Measurements from ENCODE around the gene ZSCAN5A.
"Not testable (repeated sequence)": the region's sequence is repeated elsewhere in the genome, so short reads cannot be mapped to it uniquely, and the experiment has no call there.

ZSCAN5A gene

DNA sequence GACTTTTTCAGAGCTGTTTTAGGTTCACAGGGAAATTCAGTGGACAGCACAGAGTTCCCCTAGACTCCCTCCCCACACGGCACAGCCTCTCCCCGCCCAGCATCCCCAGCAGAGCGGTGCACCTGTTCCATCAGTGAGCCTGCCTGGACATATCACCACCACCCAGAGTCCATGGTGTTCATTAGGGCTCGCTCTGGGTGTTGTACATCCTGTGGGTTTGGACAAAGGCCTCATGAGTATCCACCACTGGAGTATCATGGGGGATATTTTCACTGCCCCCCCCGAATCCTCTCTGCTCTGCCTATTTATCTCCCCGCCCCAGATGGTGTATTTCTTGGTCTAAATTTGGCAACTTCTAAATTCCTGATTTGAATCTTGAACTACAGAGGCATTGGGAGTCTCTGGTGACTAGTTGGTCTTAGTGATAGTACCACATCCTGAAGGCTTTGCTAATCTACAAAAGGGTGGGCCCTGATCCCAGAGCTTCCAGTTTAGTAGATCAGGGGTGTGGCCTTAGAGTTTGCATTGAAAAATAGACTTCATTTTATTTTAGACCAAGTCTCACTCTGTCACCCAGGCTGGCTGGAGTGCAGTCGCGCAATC lies 65.8 kb downstream of the ZSCAN5A start:
- H3K4ac ChIP-seq (ENCODE audit: low read depth in 1 of 2, low read length in 2 of 2); H3K4me2 ChIP-seq (ENCODE audit: low read length, poor library complexity, severe bottlenecking); H2AFZ ChIP-seq (ENCODE audit: low read depth, low read length); H3K9me3 ChIP-seq (ENCODE audit: control insufficient read depth, low read length); H3K18ac ChIP-seq (ENCODE audit: low read depth in 1 of 2, low read length in 2 of 2); DNase-seq; H3K27ac ChIP-seq (ENCODE audit: low read length, poor library complexity, severe bottlenecking); H2BK5ac ChIP-seq (ENCODE audit: low read depth, low read length, poor library complexity, severe bottlenecking); H3K4me1 ChIP-seq (ENCODE audit: control insufficient read depth, insufficient read depth, low read depth, low read length); H2BK15ac ChIP-seq (ENCODE audit: low read depth, poor library complexity, severe bottlenecking); H3K27me3 ChIP-seq (ENCODE audit: control insufficient read depth in 1 of 2, insufficient read depth in 1 of 2, low read length in 2 of 2); H3K4me3 ChIP-seq (ENCODE audit: insufficient read depth in 1 of 2, low read depth in 1 of 2, low read length in 2 of 2); H3K23ac ChIP-seq (ENCODE audit: low read length in 2 of 2); H3K36me3 ChIP-seq (ENCODE audit: control insufficient read depth in 1 of 2, insufficient read depth in 2 of 2, low read depth in 1 of 2, low read length in 2 of 2); H2BK12ac ChIP-seq (ENCODE audit: low read length in 2 of 2); H3K14ac ChIP-seq (ENCODE audit: low read length in 2 of 2); H3K9ac ChIP-seq (ENCODE audit: low read length); H2BK120ac ChIP-seq (ENCODE audit: low read depth, low read length); H4K8ac ChIP-seq (ENCODE audit: low read length); H4K91ac ChIP-seq (ENCODE audit: low read length); H3K79me1 ChIP-seq (replicated peaks; ENCODE audit: low read length, poor library complexity, severe bottlenecking); H2AK5ac ChIP-seq (ENCODE audit: low read length, severe bottlenecking): not testable (repeated sequence)
- 88% methylated on average over 5 of the region's 8 CpGs for WGBS

- 54% methylated on average over 4 of the region's 4 CpGs for WGBS
Measured at GRCh38 chr19:56245764-56246163, 68.9 kb downstream of the ZSCAN5A start.

DNA sequence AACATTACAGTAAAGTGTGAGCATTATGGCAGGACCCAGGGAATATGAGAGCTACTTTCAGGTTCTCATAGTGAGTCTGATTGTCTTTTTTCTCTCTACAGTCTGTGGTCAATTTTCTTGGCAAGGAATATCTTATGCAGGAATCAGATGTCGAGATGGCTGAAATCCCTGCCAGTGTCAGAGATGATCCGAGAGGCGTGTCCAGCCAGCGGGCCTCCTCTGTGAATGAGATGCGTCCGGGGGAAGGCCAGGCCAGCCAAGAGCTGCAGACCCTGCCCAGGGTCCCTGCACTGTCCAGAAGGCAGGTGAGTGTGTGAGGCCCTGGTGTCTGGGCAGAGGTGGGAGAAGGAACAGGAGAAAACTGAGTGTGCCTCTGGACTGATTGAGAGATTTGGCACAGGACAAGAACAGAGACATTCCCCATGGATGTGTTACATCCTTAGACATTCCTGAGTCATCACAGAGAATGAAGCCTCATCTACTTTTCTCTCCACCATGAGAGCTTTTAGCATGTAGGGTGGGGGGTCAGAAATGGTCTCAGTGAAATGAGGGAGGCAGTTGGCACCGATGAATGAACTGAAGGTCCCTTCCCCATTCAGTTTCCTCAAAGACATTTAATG lies 69.4 kb downstream of the ZSCAN5A start:
- H3K9ac ChIP-seq (ENCODE audit: low read length), result peak overlapping the region; percentile 38
- DNase-seq, result no peak

More at GRCh38 chr19:56245764-56246163, 68.9 kb downstream of the ZSCAN5A start:
- not testable (repeated sequence) for H4K91ac ChIP-seq (ENCODE audit: low read length); H3K27ac ChIP-seq (ENCODE audit: low read length, poor library complexity, severe bottlenecking); H3K27me3 ChIP-seq (ENCODE audit: control insufficient read depth in 1 of 2, insufficient read depth in 1 of 2, low read length in 2 of 2); DNase-seq; H3K14ac ChIP-seq (ENCODE audit: low read length in 2 of 2); H4K8ac ChIP-seq (ENCODE audit: low read length); H3K18ac ChIP-seq (ENCODE audit: low read depth in 1 of 2, low read length in 2 of 2); H3K4me3 ChIP-seq (ENCODE audit: insufficient read depth in 1 of 2, low read depth in 1 of 2, low read length in 2 of 2); H2AK5ac ChIP-seq (ENCODE audit: low read length, severe bottlenecking); H2BK120ac ChIP-seq (ENCODE audit: low read depth, low read length); H3K79me1 ChIP-seq (replicated peaks; ENCODE audit: low read length, poor library complexity, severe bottlenecking); H2BK15ac ChIP-seq (ENCODE audit: low read depth, poor library complexity, severe bottlenecking); H3K4me1 ChIP-seq (ENCODE audit: control insufficient read depth, insufficient read depth, low read depth, low read length); H2BK5ac ChIP-seq (ENCODE audit: low read depth, low read length, poor library complexity, severe bottlenecking); H3K9ac ChIP-seq (ENCODE audit: low read length); H3K4ac ChIP-seq (ENCODE audit: low read depth in 1 of 2, low read length in 2 of 2); H3K23ac ChIP-seq (ENCODE audit: low read length in 2 of 2); H3K4me2 ChIP-seq (ENCODE audit: low read length, poor library complexity, severe bottlenecking); H3K9me3 ChIP-seq (ENCODE audit: control insufficient read depth, low read length); H3K36me3 ChIP-seq (ENCODE audit: control insufficient read depth in 1 of 2, insufficient read depth in 2 of 2, low read depth in 1 of 2, low read length in 2 of 2); H2BK12ac ChIP-seq (ENCODE audit: low read length in 2 of 2); H2AFZ ChIP-seq (ENCODE audit: low read depth, low read length)

DNA sequence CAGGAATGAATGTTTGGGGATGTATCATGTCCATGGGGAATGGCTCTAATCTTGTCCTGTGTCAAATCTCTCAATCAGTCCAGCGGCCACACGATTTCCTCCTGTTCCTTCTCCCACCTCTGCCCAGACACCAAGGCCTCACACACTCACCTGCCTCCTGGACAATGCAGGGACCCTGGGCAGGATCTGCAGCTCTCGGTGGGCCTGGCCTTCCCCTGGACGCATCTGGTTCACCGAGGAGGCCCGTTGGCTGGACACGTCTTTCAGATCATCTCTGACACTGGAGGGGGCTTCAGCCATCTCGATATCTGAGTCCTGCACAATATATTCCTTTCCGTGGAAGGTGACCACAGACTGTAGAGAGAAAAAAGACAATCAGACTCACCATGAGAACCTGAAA lies 91.2 kb downstream of the ZSCAN5A start:
- Histone ChIP-seq H3K23ac (ENCODE audit: low read length in 2 of 2) (no peak overlapping the region), H3K4me1 (ENCODE audit: control insufficient read depth, insufficient read depth, low read depth, low read length) (no peaks in the 10 kb centered on the region), H3K27ac (ENCODE audit: low read length, poor library complexity, severe bottlenecking) (no peak overlapping the region), H2BK120ac (ENCODE audit: low read depth, low read length) (no peak overlapping the region), H3K4ac (ENCODE audit: low read depth in 1 of 2, low read length in 2 of 2) (no peak overlapping the region), H3K14ac (ENCODE audit: low read length in 2 of 2) (no peak overlapping the region), H3K9me3 (ENCODE audit: control insufficient read depth, low read length) (no peaks in the 10 kb centered on the region), H3K27me3 (ENCODE audit: control insufficient read depth in 1 of 2, insufficient read depth in 1 of 2, low read length in 2 of 2) (no peaks in the 10 kb centered on the region), H3K36me3 (ENCODE audit: control insufficient read depth in 1 of 2, insufficient read depth in 2 of 2, low read depth in 1 of 2, low read length in 2 of 2) (peaks cover 0 to 5% of the 10 kb centered on the region in 2 experiments), H4K91ac (ENCODE audit: low read length) (no peak overlapping the region), H2AK5ac (ENCODE audit: low read length, severe bottlenecking) (no peak overlapping the region), H2BK15ac (ENCODE audit: low read depth, poor library complexity, severe bottlenecking) (no peak overlapping the region), H4K8ac (ENCODE audit: low read length) (no peak overlapping the region), H3K9ac (ENCODE audit: low read length) (no peak overlapping the region), H2BK5ac (ENCODE audit: low read depth, low read length, poor library complexity, severe bottlenecking) (no peak overlapping the region), H2BK12ac (ENCODE audit: low read length in 2 of 2) (no peak overlapping the region), H3K18ac (ENCODE audit: low read depth in 1 of 2, low read length in 2 of 2) (no peak overlapping the region), H2AFZ (ENCODE audit: low read depth, low read length) (no peak overlapping the region), H3K4me3 (ENCODE audit: insufficient read depth in 1 of 2, low read depth in 1 of 2, low read length in 2 of 2) (no peak overlapping the region), H3K4me2 (ENCODE audit: low read length, poor library complexity, severe bottlenecking) (no peak overlapping the region), H3K79me1 (replicated peaks; ENCODE audit: low read length, poor library complexity, severe bottlenecking) (no peaks in the 10 kb centered on the region)
- 87% methylated on average over 9 of the region's 9 CpGs for WGBS
- no peak for DNase-seq

More for the DNA sequence above, 69.4 kb downstream of the ZSCAN5A start:
- Histone ChIP-seq H3K18ac (ENCODE audit: low read depth in 1 of 2, low read length in 2 of 2) (no peak overlapping the region), H2BK120ac (ENCODE audit: low read depth, low read length) (no peak overlapping the region), H2BK12ac (ENCODE audit: low read length in 2 of 2) (no peak overlapping the region), H3K36me3 (ENCODE audit: control insufficient read depth in 1 of 2, insufficient read depth in 2 of 2, low read depth in 1 of 2, low read length in 2 of 2) (no peaks in the 10 kb centered on the region), H3K27ac (ENCODE audit: low read length, poor library complexity, severe bottlenecking) (no peak overlapping the region), H3K79me1 (replicated peaks; ENCODE audit: low read length, poor library complexity, severe bottlenecking) (no peaks in the 10 kb centered on the region), H4K8ac (ENCODE audit: low read length) (no peak overlapping the region), H2BK5ac (ENCODE audit: low read depth, low read length, poor library complexity, severe bottlenecking) (no peak overlapping the region), H3K4me2 (ENCODE audit: low read length, poor library complexity, severe bottlenecking) (no peak overlapping the region), H3K4me3 (ENCODE audit: insufficient read depth in 1 of 2, low read depth in 1 of 2, low read length in 2 of 2) (peak overlapping the region in 1 of 2 experiments; percentile 54), H4K91ac (ENCODE audit: low read length) (no peak overlapping the region), H3K4ac (ENCODE audit: low read depth in 1 of 2, low read length in 2 of 2) (no peak overlapping the region), H2BK15ac (ENCODE audit: low read depth, poor library complexity, severe bottlenecking) (no peak overlapping the region), H3K4me1 (ENCODE audit: control insufficient read depth, insufficient read depth, low read depth, low read length) (no peaks in the 10 kb centered on the region), H2AK5ac (ENCODE audit: low read length, severe bottlenecking) (no peak overlapping the region), H3K14ac (ENCODE audit: low read length in 2 of 2) (no peak overlapping the region), H3K23ac (ENCODE audit: low read length in 2 of 2) (no peak overlapping the region), H2AFZ (ENCODE audit: low read depth, low read length) (no peak overlapping the region), H3K27me3 (ENCODE audit: control insufficient read depth in 1 of 2, insufficient read depth in 1 of 2, low read length in 2 of 2) (no peaks in the 10 kb centered on the region), H3K9me3 (ENCODE audit: control insufficient read depth, low read length) (no peaks in the 10 kb centered on the region)
- WGBS, result 94% methylated on average over 7 of the region's 7 CpGs

Data from mesenchymal stem cell (in vitro differentiated cells and primary cell).